Adrenal gland (tissue), 12 donors: ENCODE data around the gene THBS2. TPM values are rescaled to one million over a fixed set of nuclear protein-coding genes. Genes with fewer than 3 reads are reported as not detected.
A peak's percentile ranks its signal among the peaks of the same experiment; 100 is the strongest.

Experiments
- DNase-seq, 7 donors: peaks; one replicate each; pipeline ENCODE4 v3.0.0-alpha.2; 2019 to 2020
- H3K27ac ChIP-seq, 5 donors: fragments of 200-600 bp; sonication (generic) in 4 of 5; 1 replicate in 3 of 5; 2 replicates in 2 of 5; pipeline versions ENCODE4 v1.5.1 to v1.8.0; 2016 to 2020; ENCODE audit warnings: mild to moderate bottlenecking in 1 of 5
- H3K27me3 ChIP-seq: fragments of 200-600 bp; 2 replicates; pipeline ENCODE4 v1.8.0; 2021
- H3K36me3 ChIP-seq, 2 donors: fragments of 200-600 bp; replicated peaks in 1 of 2; 1 replicate in 1 of 2; 2 replicates in 1 of 2; pipeline versions ENCODE4 v1.5.1 to v1.8.0; 2018 to 2022
- H3K4me1 ChIP-seq, 2 donors: fragments of 200-600 bp; replicated peaks in 1 of 2; 1 replicate in 1 of 2; 2 replicates in 1 of 2; pipeline versions ENCODE4 v1.5.1 to v1.8.0; 2018 to 2021
- H3K4me3 ChIP-seq, 4 donors: fragments of 200-600 bp; sonication (generic) in 3 of 4; one replicate each; pipeline ENCODE4 v1.5.1; 2016 to 2018
- H3K9me3 ChIP-seq, 3 donors: fragments of 200-600 bp; sonication (generic) in 1 of 3; replicated peaks in 1 of 3; 1 replicate in 2 of 3; 2 replicates in 1 of 3; pipeline versions ENCODE4 v1.5.1 to v1.8.0; 2016 to 2021
- POLR2A ChIP-seq, 2 donors: fragments of 450-650 bp; IDR thresholded peaks; one replicate each; pipeline ENCODE4 v1.6.1; 2017; ENCODE audit warnings: antibody characterized with exemption in 2 of 2, mild to moderate bottlenecking in 2 of 2, moderate library complexity in 1 of 2
- WGBS, 4 donors: extraction: QIAGEN DNeasy Blood & Tissue Kit in 2 of 4; methylation state at CpG; one replicate each; pipeline versions ENCODE4 v1.1.5 to v1.1.7; 2013 to 2017; 5-methylcytosine and 5-hydroxymethylcytosine counted together
- intact Hi-C, 2 donors: fragments of 100-400 bp; cut with DNase I; formaldehyde crosslinking; loops; one replicate each; pipeline versions ENCODE4 v1.14.1 to v1.15.0; 2022 to 2023
- polyA plus RNA-seq, 3 donors: library from polyadenylated mRNA; stranded (reverse); fragments of 200-250 nt in 2 of 3; fragments of 350-450 nt in 1 of 3; fragmentation: Illumina TruSeq in 1 of 3; extraction: RNeasy Lipid Tissue Mini Kit (QIAGEN cat#74804) in 1 of 3; gene quantifications; one replicate each; pipeline ENCODE4 v1.2.3, GENCODE V29; 2013 to 2014
- total RNA-seq, 9 donors: library from RNA; depleted of rRNA in 4 of 9; stranded (reverse); fragments of >200 nt in 4 of 9; fragments of 120-200 nt in 1 of 9; fragmentation: NEBNext Ultra II Directional in 1 of 9; extraction: Animal tissue kit (Norgen Biotek cat#: 25700) in 1 of 9; gene quantifications; one replicate each; pipeline versions ENCODE4 v1.1.0 to v1.2.4, GENCODE V29; 2013 to 2023
- TF ChIP-seq, protein P1 (sequence below), 6 experiments: fragments of 450-650 bp in 4 of 6; fragments of 200-600 bp in 2 of 6; sonication (generic) in 1 of 6; IDR thresholded peaks; 1 replicate in 5 of 6; 2 replicates in 1 of 6; pipeline versions ENCODE4 v1.5.1 to v1.8.0; 2016 to 2021; ENCODE audit warnings: antibody characterized with exemption in 6 of 6, mild to moderate bottlenecking in 2 of 6, moderate library complexity in 1 of 6
- donor health status: healthy with polysubstance abuse.
- donor health status: Bipolar disorder and iron deficiency.
- donor health status: DM: yes; HTN: yes; CAD: no.
- donor health status: DM: no; HTN: no; CAD: no.
- donor health status: DM: no; HTN: no; CAD: no.
- donor health status: DM: yes; HTN: yes; CAD: no.

THBS2 gene
- total and polyA plus RNA-seq, 12 donors: 5.6 to 72.7 (median 14.8) TPM

GRCh38 chr6:169173532-169174268 lies 79.9 kb downstream of the THBS2 start:
- TF ChIP-seq, protein P1, sequence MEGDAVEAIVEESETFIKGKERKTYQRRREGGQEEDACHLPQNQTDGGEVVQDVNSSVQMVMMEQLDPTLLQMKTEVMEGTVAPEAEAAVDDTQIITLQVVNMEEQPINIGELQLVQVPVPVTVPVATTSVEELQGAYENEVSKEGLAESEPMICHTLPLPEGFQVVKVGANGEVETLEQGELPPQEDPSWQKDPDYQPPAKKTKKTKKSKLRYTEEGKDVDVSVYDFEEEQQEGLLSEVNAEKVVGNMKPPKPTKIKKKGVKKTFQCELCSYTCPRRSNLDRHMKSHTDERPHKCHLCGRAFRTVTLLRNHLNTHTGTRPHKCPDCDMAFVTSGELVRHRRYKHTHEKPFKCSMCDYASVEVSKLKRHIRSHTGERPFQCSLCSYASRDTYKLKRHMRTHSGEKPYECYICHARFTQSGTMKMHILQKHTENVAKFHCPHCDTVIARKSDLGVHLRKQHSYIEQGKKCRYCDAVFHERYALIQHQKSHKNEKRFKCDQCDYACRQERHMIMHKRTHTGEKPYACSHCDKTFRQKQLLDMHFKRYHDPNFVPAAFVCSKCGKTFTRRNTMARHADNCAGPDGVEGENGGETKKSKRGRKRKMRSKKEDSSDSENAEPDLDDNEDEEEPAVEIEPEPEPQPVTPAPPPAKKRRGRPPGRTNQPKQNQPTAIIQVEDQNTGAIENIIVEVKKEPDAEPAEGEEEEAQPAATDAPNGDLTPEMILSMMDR (IDR thresholded peaks at IDR 0.05): no peak
- no peak for TF ChIP-seq POLR2A (IDR thresholded peaks at IDR 0.05)
- DNase-seq: peak in 1 of 7 donors; percentile 42
- Histone ChIP-seq H3K4me3 (no peak overlapping the region), H3K4me1 (no peaks in the 10 kb centered on the region), H3K27me3 (no peaks in the 10 kb centered on the region), H3K9me3 (no peaks in the 10 kb centered on the region), H3K27ac (no peak overlapping the region), H3K36me3 (no peaks in the 10 kb centered on the region)
- 93 to 97% (median 95%) methylated on average over 25 of the region's 25 CpGs for WGBS, 4 donors
- intact Hi-C loops: no loop called here

DNA sequence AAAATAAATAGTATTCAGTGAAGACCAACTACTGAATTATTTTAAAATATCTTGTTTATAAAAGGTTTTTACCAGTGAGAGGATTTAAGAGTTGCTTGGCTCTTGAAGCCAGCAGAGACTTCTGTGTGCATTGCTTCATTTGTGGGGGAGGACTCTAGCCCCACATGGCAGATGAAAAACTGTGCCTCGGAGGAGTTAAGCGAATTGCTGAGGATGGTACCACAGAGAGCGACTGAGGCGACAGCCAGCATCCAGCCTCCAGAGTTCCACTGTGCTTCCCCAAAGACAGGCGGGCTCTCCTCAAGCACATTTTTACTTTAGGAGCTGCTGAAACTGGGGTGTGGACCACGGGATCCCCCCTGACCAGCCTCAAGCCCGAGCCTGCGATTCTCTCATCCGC lies 80.7 kb downstream of the THBS2 start:
- TF ChIP-seq, protein P1 (IDR thresholded peaks at IDR 0.05): no peak
- no peak for TF ChIP-seq POLR2A (IDR thresholded peaks at IDR 0.05)
- H3K27me3 ChIP-seq: no peaks in the 10 kb centered on the region
- intact Hi-C loops: no loop called here
- H3K9me3 ChIP-seq: no peaks in the 10 kb centered on the region
- 87 to 94% (median 94%) methylated on average over 8 to 9 of the region's 9 CpGs for WGBS, 4 donors
- H3K27ac ChIP-seq: peak overlapping the region in 1 of 5 donors; percentile 74
- peak in 1 of 7 donors; percentile 27 for DNase-seq
- H3K4me1 ChIP-seq: no peaks in the 10 kb centered on the region
- H3K36me3 ChIP-seq: no peaks in the 10 kb centered on the region
- no peak overlapping the region for H3K4me3 ChIP-seq

DNA sequence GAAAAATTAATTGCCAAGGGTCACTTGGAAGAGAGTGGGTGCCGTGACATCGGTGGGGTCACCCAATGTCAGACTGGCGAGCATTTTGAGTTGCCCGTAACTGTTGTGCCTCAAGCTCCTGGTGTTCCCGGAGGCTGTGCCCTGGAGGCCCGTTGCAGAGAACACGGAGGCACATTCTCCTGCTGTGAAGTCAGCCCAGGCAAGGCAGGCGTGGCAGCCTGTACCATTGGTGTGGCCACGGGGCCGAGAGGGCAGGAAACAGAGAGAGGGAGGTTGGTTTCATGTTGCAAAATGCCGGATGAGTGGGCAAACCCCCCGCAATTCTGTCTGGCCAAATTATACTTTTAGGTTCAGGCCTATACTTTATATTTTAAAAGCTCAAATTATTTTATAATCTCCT lies 81.2 kb downstream of the THBS2 start:
- peak in 4 of 7 donors; percentile 16 to 54 (median 47) for DNase-seq
- no peaks in the 10 kb centered on the region for H3K27me3 ChIP-seq
- intact Hi-C loops: no loop called here
- H3K27ac ChIP-seq: peak overlapping the region in 1 of 5 donors; percentile 74
- H3K4me1 ChIP-seq: no peaks in the 10 kb centered on the region
- TF ChIP-seq, protein P1 (IDR thresholded peaks at IDR 0.05): no peak
- TF ChIP-seq POLR2A (IDR thresholded peaks at IDR 0.05): no peak
- H3K9me3 ChIP-seq: no peaks in the 10 kb centered on the region
- no peak overlapping the region for H3K4me3 ChIP-seq
- 51 to 72% (median 61%) methylated on average over 12 of the region's 12 CpGs for WGBS, 4 donors
- H3K36me3 ChIP-seq: no peaks in the 10 kb centered on the region

DNA sequence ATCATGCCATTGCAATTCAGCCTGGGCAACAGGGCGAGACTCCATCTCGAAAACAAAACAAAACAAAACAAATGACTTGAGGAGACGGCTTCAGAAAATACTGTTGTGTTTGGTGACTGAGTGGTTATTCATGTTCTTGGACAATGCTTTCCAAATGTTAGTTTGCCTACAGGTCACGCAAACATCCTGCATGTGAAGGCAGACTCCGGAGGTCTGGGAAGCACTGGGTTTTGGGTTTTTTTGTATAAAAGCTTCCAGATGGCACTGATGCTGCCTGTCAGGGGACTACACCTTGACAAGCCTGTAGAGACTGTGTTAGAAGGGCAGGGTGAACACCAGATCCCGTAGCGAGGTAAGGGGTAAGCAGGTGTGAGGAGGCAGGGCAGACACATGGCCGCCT lies 81.7 kb downstream of the THBS2 start:
- intact Hi-C loops: no loop called here
- H3K4me1 ChIP-seq: no peaks in the 10 kb centered on the region
- H3K27ac ChIP-seq: peak overlapping the region in 1 of 5 donors; percentile 74
- DNase-seq: peak in 1 of 7 donors; percentile 18
- H3K9me3 ChIP-seq: no peaks in the 10 kb centered on the region
- H3K27me3 ChIP-seq: no peaks in the 10 kb centered on the region
- no peaks in the 10 kb centered on the region for H3K36me3 ChIP-seq
- H3K4me3 ChIP-seq: no peak overlapping the region
- no peak for TF ChIP-seq POLR2A (IDR thresholded peaks at IDR 0.05)
- TF ChIP-seq, protein P1 (IDR thresholded peaks at IDR 0.05): no peak
- 77 to 92% (median 88%) methylated on average over 8 of the region's 8 CpGs for WGBS, 4 donors
